WI38 (cell line): Measurements from ENCODE around the gene AGFG2.
A peak's percentile ranks its signal among the peaks of the same experiment; 100 is the strongest.

Experiments
- H3K4me3 ChIP-seq: 2 replicates; pipeline ENCODE4 v1.5.1; 2011; ENCODE audit warnings: low read depth, mild to moderate bottlenecking, control low read depth, low read length
- CTCF ChIP-seq: IDR thresholded peaks from 2 replicates; pipeline ENCODE4 v1.5.1; 2012; ENCODE audit warnings: low read depth, mild to moderate bottlenecking, control low read depth, low read length

Gene AGFG2

DNA sequence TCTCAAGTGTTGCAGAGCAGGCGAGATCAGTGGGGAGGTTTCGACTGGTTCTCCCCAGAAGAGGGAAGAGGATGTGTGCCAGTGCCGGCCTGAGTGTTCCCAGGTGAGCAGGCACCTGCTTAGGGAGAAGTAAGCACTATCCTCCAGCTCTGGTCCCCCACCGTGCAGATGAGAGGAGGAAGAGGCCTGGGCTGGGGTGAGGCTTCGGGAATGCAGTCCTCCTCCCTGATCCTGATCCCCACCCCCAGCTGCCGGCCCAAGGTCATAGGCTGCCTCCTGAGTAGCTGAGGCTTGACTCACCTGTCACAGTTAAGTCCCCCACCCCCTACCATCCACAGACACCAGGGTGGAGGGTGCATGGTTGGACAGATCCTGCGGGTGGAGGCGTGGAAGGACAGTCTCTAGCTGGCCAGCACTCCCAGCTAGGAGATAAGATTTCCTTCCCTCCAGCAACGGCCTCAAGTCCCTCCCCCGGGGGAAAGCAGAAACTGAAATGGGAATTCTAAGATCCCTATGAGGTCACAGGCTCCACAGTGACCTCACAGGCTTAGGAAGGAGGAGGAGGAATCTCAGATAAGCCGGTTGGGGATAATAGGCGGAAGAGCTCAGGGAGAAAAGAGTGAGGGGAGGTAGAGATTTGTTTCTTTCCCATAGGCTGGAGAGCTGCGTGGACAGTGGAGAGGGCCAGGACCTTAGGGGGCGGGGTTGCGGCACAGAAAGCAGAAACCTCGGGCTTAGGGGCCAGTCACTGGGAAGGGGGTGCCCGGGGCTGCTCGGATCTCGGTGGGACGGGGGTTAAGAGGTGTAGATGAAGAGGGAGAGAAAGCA is 45.9 kb downstream of the AGFG2 start:
- peak overlapping the region; percentile 66 for H3K4me3 ChIP-seq
- TF ChIP-seq CTCF, result no peak

DNA sequence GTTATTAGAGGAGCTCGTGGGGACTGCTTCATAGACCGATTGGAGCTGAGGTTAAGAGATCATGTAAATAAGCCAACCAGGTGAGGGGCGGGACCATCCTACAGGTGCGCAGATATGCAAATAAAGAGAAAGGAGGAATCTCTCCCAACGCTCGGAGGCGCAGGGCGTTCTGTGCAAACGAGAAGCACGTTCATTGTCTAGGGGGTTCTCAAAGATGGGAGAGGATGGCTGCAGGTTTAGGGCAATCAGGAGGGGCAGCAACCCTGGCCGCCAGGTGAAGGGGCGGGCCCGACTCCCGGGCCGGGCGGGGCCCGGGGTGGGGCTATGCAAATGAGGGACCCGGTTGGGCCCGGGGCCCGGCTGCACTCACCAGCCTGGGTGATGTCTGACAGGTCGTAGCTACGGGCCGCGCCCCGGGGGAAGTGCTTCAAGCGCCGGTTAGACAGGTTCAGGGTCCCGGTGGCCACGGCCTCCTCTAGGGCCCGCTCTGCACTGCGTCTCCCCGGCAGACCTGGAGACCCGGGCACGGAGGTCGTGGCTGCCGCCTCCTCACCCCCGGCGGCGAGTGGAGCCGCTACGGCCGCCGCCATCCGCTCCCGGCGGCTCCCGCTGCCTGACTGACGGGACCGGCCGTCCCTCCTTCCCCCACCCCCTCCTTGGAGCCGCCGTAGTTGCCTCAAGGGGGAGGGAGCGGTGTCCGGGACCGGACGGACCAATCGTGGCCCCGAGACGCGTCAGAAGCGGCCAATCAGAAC is 46.7 kb downstream of the AGFG2 start, which contains the start of gene LRCH4:
TSS of gene LRCH4 (minus strand) at position 619 of the 755 bp plus-strand sequence. CDS start at position 590, 29 bp downstream.
- H3K4me3 ChIP-seq, result peak within 1 kb of the TSS; percentile 68
- no peak for TF ChIP-seq CTCF

DNA sequence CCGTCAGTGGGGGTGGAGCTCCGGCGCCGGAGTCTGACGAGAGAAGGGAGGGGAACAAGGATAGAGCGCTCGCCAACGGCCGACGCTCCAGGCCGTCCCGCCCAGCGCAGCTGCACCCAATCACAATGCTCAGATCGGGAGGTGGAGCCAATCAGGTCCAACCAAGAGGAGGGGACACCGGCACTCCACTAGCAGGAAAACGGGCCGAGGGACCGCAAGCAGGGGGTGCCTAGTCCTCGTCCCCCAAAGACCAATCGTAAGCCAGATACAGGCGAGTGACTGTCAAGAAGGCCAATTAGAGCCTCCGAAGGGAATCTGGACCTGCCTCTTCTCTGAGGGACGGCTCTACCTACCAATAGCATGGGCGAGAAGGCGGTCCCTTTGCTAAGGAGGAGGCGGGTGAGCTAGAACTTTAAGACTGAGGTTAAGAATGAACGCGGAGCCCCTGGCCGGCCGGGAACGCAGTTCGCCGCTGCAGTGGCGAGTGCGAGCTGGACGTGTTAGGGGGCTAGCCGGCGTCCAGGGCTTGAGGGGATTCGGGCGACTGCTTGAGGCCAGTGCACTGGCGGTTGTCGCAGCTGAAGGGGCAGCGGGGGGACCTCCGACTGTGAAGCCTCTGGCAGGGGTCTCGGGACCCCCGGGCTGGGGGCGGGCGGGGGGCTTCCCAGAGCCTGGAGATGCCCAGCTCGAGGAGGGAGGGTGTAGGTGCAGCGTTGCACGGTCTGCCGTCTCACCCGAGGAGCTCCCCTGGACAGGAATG is 47.4 kb downstream of the AGFG2 start, which contains the start of gene FBXO24:
TSS of gene FBXO24 (plus strand) at position 63 of the 760 bp plus-strand sequence. CDS start at position 361, 298 bp downstream.
- H3K4me3 ChIP-seq, result peak within 1 kb of the TSS; percentile 68
- TF ChIP-seq CTCF, result no peak

DNA sequence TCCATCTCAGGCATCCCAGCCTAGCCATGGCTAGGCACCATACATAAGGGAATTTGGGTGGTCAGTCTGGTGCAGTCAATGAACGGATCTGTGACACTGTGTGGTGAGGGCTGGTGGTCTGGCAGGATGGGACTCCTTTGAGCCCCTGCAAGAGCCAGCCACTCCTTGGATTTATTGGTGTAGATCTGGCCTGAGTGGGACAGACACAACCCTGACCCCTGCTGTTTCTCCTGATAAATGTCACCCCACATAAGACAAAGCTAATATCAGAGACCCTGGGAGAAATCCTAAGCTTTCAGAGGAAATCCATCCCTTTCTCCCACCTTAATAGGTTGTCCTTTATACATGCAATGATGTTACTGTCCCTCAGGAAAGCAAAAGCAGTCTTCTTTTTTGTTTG is 49.4 kb downstream of the AGFG2 start:
- no peak overlapping the region for H3K4me3 ChIP-seq
- TF ChIP-seq CTCF, result peak; percentile 32; the same call in 1 of the 2 replicates

GRCh38 chr7:100589341-100589947 is 50.4 kb downstream of the AGFG2 start:
- no peak for TF ChIP-seq CTCF
- H3K4me3 ChIP-seq, result no peak overlapping the region

GRCh38 chr7:100590077-100590737 is 51.2 kb downstream of the AGFG2 start:
- no peak overlapping the region for H3K4me3 ChIP-seq
- no peak for TF ChIP-seq CTCF
